Measurements from ENCODE around the gene CEP152. TPM values are rescaled to one million over a fixed set of nuclear protein-coding genes. Genes with fewer than 3 reads are reported as not detected.

CEP152 gene
- total and polyA plus RNA-seq, 9 of the 15 experiments (the other 6 are each of a cell fraction or from before 2014, with no cell fraction given) = 9.9 to 43.0 (median 23.6) TPM

DNA sequence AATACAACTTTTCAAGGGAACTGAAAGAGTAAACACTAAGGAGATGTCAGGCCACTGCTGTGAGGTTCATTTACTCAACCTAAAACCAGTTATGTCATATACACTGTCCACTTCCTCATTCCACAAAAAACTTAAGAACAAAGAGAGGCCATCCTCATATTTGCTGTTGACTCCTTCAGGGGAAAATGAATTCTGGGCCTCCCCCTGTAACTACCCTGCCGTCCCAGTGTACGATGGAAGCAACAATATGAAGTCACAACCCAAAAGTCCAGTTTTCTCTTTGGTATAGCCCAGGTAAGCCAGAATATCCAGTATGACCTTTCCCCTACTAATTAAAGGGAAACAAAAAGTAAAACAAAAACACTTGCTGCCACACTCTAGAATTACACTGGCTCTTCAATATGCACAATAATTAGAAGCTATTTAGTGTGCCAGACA, 16.2 kb downstream of the CEP152 start (continued):
- TF ChIP-seq, protein P1, sequence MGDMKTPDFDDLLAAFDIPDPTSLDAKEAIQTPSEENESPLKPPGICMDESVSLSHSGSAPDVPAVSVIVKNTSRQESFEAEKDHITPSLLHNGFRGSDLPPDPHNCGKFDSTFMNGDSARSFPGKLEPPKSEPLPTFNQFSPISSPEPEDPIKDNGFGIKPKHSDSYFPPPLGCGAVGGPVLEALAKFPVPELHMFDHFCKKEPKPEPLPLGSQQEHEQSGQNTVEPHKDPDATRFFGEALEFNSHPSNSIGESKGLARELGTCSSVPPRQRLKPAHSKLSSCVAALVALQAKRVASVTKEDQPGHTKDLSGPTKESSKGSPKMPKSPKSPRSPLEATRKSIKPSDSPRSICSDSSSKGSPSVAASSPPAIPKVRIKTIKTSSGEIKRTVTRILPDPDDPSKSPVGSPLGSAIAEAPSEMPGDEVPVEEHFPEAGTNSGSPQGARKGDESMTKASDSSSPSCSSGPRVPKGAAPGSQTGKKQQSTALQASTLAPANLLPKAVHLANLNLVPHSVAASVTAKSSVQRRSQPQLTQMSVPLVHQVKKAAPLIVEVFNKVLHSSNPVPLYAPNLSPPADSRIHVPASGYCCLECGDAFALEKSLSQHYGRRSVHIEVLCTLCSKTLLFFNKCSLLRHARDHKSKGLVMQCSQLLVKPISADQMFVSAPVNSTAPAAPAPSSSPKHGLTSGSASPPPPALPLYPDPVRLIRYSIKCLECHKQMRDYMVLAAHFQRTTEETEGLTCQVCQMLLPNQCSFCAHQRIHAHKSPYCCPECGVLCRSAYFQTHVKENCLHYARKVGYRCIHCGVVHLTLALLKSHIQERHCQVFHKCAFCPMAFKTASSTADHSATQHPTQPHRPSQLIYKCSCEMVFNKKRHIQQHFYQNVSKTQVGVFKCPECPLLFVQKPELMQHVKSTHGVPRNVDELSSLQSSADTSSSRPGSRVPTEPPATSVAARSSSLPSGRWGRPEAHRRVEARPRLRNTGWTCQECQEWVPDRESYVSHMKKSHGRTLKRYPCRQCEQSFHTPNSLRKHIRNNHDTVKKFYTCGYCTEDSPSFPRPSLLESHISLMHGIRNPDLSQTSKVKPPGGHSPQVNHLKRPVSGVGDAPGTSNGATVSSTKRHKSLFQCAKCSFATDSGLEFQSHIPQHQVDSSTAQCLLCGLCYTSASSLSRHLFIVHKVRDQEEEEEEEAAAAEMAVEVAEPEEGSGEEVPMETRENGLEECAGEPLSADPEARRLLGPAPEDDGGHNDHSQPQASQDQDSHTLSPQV (IDR thresholded peaks at IDR 0.05) = no peak
- TF ChIP-seq EP300 (IDR thresholded peaks at IDR 0.05; ENCODE audit: low read length) (no peak), DLX4 (CRISPR knock-in tag; IDR thresholded peaks at IDR 0.05) (no peak)

DNA sequence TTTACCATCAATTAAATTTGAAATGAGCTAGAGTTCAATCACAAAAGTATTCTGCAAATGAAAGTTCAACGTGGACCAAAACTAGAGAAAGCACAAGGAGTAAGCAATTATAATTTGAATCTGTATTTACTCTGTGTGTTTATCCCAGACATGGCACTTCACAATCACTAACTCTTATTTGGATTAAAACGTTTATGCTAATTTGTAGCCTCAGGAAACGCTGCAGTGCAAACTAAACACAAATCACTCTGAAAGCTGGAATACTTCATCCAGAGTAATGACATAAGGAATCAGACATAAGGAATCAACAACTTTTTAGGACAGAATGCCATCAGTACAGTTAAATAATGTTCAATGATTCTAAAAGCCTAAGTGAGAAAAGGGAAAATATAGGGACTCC, 18.5 kb downstream of the CEP152 start:
- Histone ChIP-seq H3K36me3 (ENCODE audit: control insufficient read depth, insufficient read depth, low read length) (peaks cover 88% of the 10 kb centered on the region), H3K9me3 (replicated peaks; ENCODE audit: control insufficient read depth, insufficient read depth, low read depth, low read length) (no peaks in the 10 kb centered on the region), H3K4me3 (no peak overlapping the region), H3K9ac (ENCODE audit: insufficient read depth in 1 of 2, low read depth in 2 of 2, low read length in 2 of 2) (no peak overlapping the region), H4K20me1 (replicated peaks; ENCODE audit: control insufficient read depth, insufficient read depth, low read length) (no peaks in the 10 kb centered on the region), H3K27me3 (ENCODE audit: control insufficient read depth in 2 of 2, insufficient read depth in 2 of 2, low read length in 2 of 2) (no peaks in the 10 kb centered on the region), H3K27ac (ENCODE audit: extremely low read depth, low read depth, low read length) (no peak overlapping the region), H3K79me2 (ENCODE audit: control insufficient read depth, insufficient read depth, low read length) (no peaks in the 10 kb centered on the region), H3K4me2 (ENCODE audit: insufficient read depth, low read length) (no peak overlapping the region), H3K9me1 (ENCODE audit: control insufficient read depth, insufficient read depth, low read length) (no peaks in the 10 kb centered on the region), H3K4me1 (replicated peaks in 1 of 2; ENCODE audit: control insufficient read depth in 2 of 2, insufficient read depth in 2 of 2, low read length in 2 of 2) (0 out of 5 replicates have a peak, but pooled peaks cover 0 to 3% of the 10 kb centered on the region in 2 experiments), H2AFZ (ENCODE audit: low read depth, low read length) (no peak overlapping the region)
- no peak for TF ChIP-seq ZNF584 (CRISPR knock-in tag; IDR thresholded peaks at IDR 0.05; ENCODE audit: low read depth)
- TF ChIP-seq, protein P2, sequence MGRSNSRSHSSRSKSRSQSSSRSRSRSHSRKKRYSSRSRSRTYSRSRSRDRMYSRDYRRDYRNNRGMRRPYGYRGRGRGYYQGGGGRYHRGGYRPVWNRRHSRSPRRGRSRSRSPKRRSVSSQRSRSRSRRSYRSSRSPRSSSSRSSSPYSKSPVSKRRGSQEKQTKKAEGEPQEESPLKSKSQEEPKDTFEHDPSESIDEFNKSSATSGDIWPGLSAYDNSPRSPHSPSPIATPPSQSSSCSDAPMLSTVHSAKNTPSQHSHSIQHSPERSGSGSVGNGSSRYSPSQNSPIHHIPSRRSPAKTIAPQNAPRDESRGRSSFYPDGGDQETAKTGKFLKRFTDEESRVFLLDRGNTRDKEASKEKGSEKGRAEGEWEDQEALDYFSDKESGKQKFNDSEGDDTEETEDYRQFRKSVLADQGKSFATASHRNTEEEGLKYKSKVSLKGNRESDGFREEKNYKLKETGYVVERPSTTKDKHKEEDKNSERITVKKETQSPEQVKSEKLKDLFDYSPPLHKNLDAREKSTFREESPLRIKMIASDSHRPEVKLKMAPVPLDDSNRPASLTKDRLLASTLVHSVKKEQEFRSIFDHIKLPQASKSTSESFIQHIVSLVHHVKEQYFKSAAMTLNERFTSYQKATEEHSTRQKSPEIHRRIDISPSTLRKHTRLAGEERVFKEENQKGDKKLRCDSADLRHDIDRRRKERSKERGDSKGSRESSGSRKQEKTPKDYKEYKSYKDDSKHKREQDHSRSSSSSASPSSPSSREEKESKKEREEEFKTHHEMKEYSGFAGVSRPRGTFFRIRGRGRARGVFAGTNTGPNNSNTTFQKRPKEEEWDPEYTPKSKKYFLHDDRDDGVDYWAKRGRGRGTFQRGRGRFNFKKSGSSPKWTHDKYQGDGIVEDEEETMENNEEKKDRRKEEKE (IDR thresholded peaks at IDR 0.05; ENCODE audit: borderline replicate concordance in 1 of 2, control insufficient read depth in 1 of 2, low read depth in 2 of 2, low read length in 1 of 2) = no peak
- no peak for TF ChIP-seq TCF7 (IDR thresholded peaks at IDR 0.05; ENCODE audit: borderline replicate concordance)
- no peak for TF ChIP-seq CREBBP (IDR thresholded peaks at IDR 0.05; ENCODE audit: low read depth, low read length)
- no peak for TF ChIP-seq ZNF197 (CRISPR knock-in tag; IDR thresholded peaks at IDR 0.05; ENCODE audit: low read depth)
- BruUV-seq (replicated peaks) = no TSS peak
- ChIA-PET POLR2A (no interaction called here), CTCF (ENCODE audit: low intra/inter-chr PET ratio) (no interaction called here)
- WGBS (ENCODE audit: insufficient coverage, low coverage, missing lambda C conversion rate) = 80% methylated on average over 3 of the region's 3 CpGs
- no peak for DNase-seq (ENCODE audit: extremely low read depth in 1 of 4, low spot score in 3 of 4)
- ATAC-seq = no peak
- FAIRE-seq = no peak
- intact Hi-C loops (cut with micrococcal nuclease) = no loop called here
- in situ Hi-C loops (cut with MboI) = no loop called here
